Hepatocyte (in vitro differentiated cells): ENCODE data around the gene DAB1.

Experiments used
- EZH2 ChIP-seq: fragments of 200-600 bp; sonication (generic); IDR thresholded peaks from 2 replicates; pipeline ENCODE4 v1.6.1; 2016; ENCODE audit warnings: antibody characterized with exemption, mild to moderate bottlenecking, borderline replicate concordance
- TF ChIP-seq, protein P1 (sequence below): fragments of 200-600 bp; sonication (generic); IDR thresholded peaks from 2 replicates; pipeline ENCODE4 v1.5.1; 2016; ENCODE audit warnings: antibody characterized with exemption, mild to moderate bottlenecking; ENCODE audit not compliant: poor library complexity

DNA sequence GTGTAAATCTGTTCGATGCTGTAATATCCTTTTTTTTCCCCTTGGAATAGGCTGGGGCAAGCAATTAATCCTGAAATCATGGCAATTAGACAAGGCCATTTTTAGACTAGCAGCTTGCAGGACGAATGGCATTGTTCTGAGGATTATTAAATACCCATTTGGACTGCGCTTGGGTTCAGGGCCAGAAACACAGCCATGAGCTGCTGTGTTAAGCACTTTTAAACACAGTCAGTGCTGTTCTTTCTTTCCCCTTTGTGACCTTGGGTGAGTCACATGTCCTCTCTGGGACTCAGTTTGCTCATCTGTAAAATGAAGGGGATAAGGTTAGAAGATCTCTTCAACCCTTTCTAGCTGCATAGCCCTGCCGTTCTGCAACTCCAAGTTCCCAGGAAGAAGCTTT, 399.4 kb downstream of the DAB1 start:
- TF ChIP-seq, protein P1, sequence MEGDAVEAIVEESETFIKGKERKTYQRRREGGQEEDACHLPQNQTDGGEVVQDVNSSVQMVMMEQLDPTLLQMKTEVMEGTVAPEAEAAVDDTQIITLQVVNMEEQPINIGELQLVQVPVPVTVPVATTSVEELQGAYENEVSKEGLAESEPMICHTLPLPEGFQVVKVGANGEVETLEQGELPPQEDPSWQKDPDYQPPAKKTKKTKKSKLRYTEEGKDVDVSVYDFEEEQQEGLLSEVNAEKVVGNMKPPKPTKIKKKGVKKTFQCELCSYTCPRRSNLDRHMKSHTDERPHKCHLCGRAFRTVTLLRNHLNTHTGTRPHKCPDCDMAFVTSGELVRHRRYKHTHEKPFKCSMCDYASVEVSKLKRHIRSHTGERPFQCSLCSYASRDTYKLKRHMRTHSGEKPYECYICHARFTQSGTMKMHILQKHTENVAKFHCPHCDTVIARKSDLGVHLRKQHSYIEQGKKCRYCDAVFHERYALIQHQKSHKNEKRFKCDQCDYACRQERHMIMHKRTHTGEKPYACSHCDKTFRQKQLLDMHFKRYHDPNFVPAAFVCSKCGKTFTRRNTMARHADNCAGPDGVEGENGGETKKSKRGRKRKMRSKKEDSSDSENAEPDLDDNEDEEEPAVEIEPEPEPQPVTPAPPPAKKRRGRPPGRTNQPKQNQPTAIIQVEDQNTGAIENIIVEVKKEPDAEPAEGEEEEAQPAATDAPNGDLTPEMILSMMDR: no peak
- no peak for TF ChIP-seq EZH2
